GM12873 (cell line): ENCODE data around the gene TMEM62.

Experiments used
- CTCF ChIP-seq: IDR thresholded peaks from 2 replicates; pipeline ENCODE4 v1.5.1; 2012; ENCODE audit warnings: low read depth, mild to moderate bottlenecking, moderate library complexity, low read length, control low read depth; ENCODE audit not compliant: insufficient read depth; ENCODE audit errors: missing control alignments

Gene TMEM62

GRCh38 chr15:43186003-43186353, 52.6 kb downstream of the TMEM62 start:
- no peak for TF ChIP-seq CTCF

GRCh38 chr15:43187544-43188155, 54.3 kb downstream of the TMEM62 start:
- peak; percentile 49 for TF ChIP-seq CTCF

GRCh38 chr15:43189296-43189695, 55.9 kb downstream of the TMEM62 start:
- TF ChIP-seq CTCF: no peak

GRCh38 chr15:43190178-43190577, 56.8 kb downstream of the TMEM62 start:
- TF ChIP-seq CTCF: no peak

GRCh38 chr15:43193710-43194109, 60.3 kb downstream of the TMEM62 start:
- TF ChIP-seq CTCF: no peak

GRCh38 chr15:43194795-43195194, 61.4 kb downstream of the TMEM62 start:
- no peak for TF ChIP-seq CTCF

- TF ChIP-seq CTCF: no peak
Observed at GRCh38 chr15:43196760-43197548, 63.6 kb downstream of the TMEM62 start.
